ENCODE measurements around the gene NR6A1. TPM values are rescaled to one million over a fixed set of nuclear protein-coding genes. Genes with fewer than 3 reads are reported as not detected.
A peak's percentile ranks its signal among the peaks of the same experiment; 100 is the strongest.

The NR6A1 gene
- total and polyA plus RNA-seq, 2 of the 13 experiments (the other 11 are each of a cell fraction or from before 2014, with no cell fraction given): 28.1 to 31.5 TPM

DNA sequence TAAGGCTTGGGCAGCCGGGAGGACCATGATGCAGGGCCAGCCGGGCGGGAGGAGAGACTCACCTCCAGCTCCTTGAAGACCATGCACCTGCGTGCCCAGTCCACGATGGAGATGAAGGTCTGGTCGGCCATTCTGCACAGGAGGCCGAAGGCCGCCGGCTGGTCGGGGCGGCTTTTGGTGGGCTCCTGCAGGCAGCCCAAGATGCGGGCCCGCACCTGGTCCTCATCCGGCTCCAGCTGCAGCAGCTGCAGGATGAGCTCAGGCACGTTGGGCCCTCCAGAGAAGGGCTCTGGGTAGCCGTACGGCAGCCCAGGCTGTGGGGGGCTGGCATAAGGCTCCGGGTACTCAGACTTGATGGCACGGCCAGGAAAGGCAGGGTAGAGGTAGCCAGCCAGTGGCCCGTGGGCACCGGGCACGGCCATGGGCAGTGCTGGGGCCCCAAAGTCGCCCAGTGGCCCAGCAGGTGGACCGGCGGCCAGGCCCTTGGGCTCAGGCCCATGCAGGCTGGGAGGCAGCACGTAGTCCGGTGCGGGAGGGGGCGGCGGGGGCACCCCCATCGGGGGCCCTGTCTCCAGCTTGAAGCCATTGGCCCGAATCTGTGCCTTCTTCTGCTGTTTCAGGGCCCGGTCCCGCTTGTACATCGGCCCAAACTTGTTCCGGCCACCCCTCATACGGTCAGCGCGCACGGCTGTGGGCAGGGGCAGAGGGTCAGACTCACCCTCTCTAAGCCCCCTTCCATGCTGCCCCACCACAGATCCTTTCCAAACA is 270.9 kb downstream of the NR6A1 start:
- CTCF ChIA-PET (ENCODE audit: low intra/inter-chr PET ratio, low total read pairs): no interaction called here
- FAIRE-seq (no peak), ATAC-seq (no peak), DNase-seq (ENCODE audit: low spot score) (no peak)
- Histone ChIP-seq H3K27me3 (ENCODE audit: control insufficient read depth in 1 of 2, insufficient read depth in 2 of 2, low read length in 2 of 2) (no peaks in the 10 kb centered on the region), H3K36me3 (replicated peaks in 1 of 2; ENCODE audit: control insufficient read depth in 1 of 2, insufficient read depth in 2 of 2, low read length in 2 of 2) (peaks cover 10 to 15% of the 10 kb centered on the region in 2 experiments; a peak in 2 of 5 replicates), H3K4me1 (ENCODE audit: insufficient read depth, low read length) (peaks cover 29% of the 10 kb centered on the region), H3K9me3 (ENCODE audit: low read length) (no peaks in the 10 kb centered on the region), H3K4me2 (ENCODE audit: low read depth, low read length) (no peak overlapping the region), H3K4me3 (replicated peaks in 1 of 3; ENCODE audit: insufficient read depth in 1 of 3, low read depth in 2 of 3, low read length in 3 of 3) (no peak overlapping the region), H2AFZ (ENCODE audit: low read length) (no peak overlapping the region), H4K20me1 (ENCODE audit: insufficient read depth, low read length) (no peaks in the 10 kb centered on the region), H3K79me2 (ENCODE audit: insufficient read depth, low read length) (peaks cover 2% of the 10 kb centered on the region), H3K9ac (ENCODE audit: insufficient read depth, low read depth, low read length) (no peak overlapping the region), H3K27ac (ENCODE audit: extremely low read length, insufficient read depth, low read length) (no peak overlapping the region)
- POLR2A ChIA-PET: no interaction called here
- in situ Hi-C loops (cut with HindIII; ENCODE audit: extremely low pct_ligation_motif_present, low pct_unique_long_range_greater_than_20kb): no loop called here
- no TSS peak for BruUV-seq (replicated peaks)
- 98% methylated on average over 6 of the region's 40 CpGs for WGBS (ENCODE audit: low lambda C conversion rate)
- intact Hi-C loops (cut with micrococcal nuclease; ENCODE audit: unreplicated experiment): no loop called here
- TF ChIP-seq, protein P1, sequence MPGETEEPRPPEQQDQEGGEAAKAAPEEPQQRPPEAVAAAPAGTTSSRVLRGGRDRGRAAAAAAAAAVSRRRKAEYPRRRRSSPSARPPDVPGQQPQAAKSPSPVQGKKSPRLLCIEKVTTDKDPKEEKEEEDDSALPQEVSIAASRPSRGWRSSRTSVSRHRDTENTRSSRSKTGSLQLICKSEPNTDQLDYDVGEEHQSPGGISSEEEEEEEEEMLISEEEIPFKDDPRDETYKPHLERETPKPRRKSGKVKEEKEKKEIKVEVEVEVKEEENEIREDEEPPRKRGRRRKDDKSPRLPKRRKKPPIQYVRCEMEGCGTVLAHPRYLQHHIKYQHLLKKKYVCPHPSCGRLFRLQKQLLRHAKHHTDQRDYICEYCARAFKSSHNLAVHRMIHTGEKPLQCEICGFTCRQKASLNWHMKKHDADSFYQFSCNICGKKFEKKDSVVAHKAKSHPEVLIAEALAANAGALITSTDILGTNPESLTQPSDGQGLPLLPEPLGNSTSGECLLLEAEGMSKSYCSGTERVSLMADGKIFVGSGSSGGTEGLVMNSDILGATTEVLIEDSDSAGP (CRISPR knock-in tag; IDR thresholded peaks at IDR 0.05; ENCODE audit: borderline replicate concordance): 0 out of 2 replicates have a peak, but pooled peaks have one; percentile 16
- TF ChIP-seq AGO2 (optimal IDR thresholded peaks at IDR 0.05; ENCODE audit: low read depth, low read length) (peak; percentile 67), ZFY (CRISPR knock-in tag; IDR thresholded peaks at IDR 0.05) (no peak), EED (CRISPR knock-in tag; IDR thresholded peaks at IDR 0.05) (no peak), RBFOX2 (IDR thresholded peaks at IDR 0.05; ENCODE audit: low read depth, low read length) (peak; percentile 60), ZFP1 (CRISPR knock-in tag; IDR thresholded peaks at IDR 0.05) (no peak)
- TF ChIP-seq, protein P2, sequence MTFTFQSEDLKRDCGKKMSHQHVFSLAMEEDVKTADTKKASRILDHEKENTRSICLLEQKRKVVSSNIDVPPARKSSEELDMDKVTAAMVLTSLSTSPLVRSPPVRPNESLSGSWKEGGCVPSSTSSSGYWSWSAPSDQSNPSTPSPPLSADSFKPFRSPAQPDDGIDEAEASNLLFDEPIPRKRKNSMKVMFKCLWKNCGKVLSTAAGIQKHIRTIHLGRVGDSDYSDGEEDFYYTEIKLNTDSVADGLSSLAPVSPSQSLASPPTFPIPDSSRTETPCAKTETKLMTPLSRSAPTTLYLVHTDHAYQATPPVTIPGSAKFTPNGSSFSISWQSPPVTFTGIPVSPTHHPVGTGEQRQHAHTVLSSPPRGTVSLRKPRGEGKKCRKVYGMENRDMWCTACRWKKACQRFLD (CRISPR knock-in tag; IDR thresholded peaks at IDR 0.05; ENCODE audit: borderline replicate concordance): no peak
- TF ChIP-seq, protein P3, sequence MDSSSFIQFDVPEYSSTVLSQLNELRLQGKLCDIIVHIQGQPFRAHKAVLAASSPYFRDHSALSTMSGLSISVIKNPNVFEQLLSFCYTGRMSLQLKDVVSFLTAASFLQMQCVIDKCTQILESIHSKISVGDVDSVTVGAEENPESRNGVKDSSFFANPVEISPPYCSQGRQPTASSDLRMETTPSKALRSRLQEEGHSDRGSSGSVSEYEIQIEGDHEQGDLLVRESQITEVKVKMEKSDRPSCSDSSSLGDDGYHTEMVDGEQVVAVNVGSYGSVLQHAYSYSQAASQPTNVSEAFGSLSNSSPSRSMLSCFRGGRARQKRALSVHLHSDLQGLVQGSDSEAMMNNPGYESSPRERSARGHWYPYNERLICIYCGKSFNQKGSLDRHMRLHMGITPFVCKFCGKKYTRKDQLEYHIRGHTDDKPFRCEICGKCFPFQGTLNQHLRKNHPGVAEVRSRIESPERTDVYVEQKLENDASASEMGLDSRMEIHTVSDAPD (CRISPR knock-in tag; IDR thresholded peaks at IDR 0.05): no peak
